ENCODE measurements around the gene USP3. TPM values are rescaled to one million over a fixed set of nuclear protein-coding genes. Genes with fewer than 3 reads are reported as not detected.
"Not testable (repeated sequence)": the region's sequence is repeated elsewhere in the genome, so short reads cannot be mapped to it uniquely, and the experiment has no call there.

Gene USP3
- total RNA-seq, 1 donor from 2014 or later, result 80.0 TPM

- H3K4me1 Mint-ChIP-seq, result peaks cover 52% of the 10 kb centered on the region
Observed at GRCh38 chr15:63519548-63520178, 15.3 kb downstream of the USP3 start.

GRCh38 chr15:63520462-63520861 lies 16.1 kb downstream of the USP3 start:
- not testable (repeated sequence) for H3K4me3 Mint-ChIP-seq; H3K27ac Mint-ChIP-seq (ENCODE audit: unreplicated experiment); DNase-seq (ENCODE audit: low read depth, low spot score); H3K36me3 Mint-ChIP-seq (ENCODE audit: low read depth); H3K9me3 Mint-ChIP-seq; H3K27me3 Mint-ChIP-seq (ENCODE audit: low read depth)
- H3K4me1 Mint-ChIP-seq, result peaks cover 57% of the 10 kb centered on the region

More at GRCh38 chr15:63519548-63520178, 15.3 kb downstream of the USP3 start:
- Mint-ChIP-seq H3K27ac (ENCODE audit: unreplicated experiment) (no peak overlapping the region), H3K9me3 (no peaks in the 10 kb centered on the region), H3K4me3 (no peak overlapping the region), H3K27me3 (ENCODE audit: low read depth) (no peaks in the 10 kb centered on the region), H3K36me3 (ENCODE audit: low read depth) (no peaks in the 10 kb centered on the region)
- no peak for TF ChIP-seq CTCF (conservative IDR thresholded peaks at IDR 0.05)
- DNase-seq (ENCODE audit: low read depth, low spot score), result no peak

GRCh38 chr15:63522225-63522578 lies 17.8 kb downstream of the USP3 start:
- Mint-ChIP-seq H3K4me3 (no peak overlapping the region), H3K27me3 (ENCODE audit: low read depth) (no peaks in the 10 kb centered on the region), H3K9me3 (no peaks in the 10 kb centered on the region), H3K27ac (ENCODE audit: unreplicated experiment) (no peak overlapping the region), H3K36me3 (ENCODE audit: low read depth) (no peaks in the 10 kb centered on the region), H3K4me1 (peaks cover 51% of the 10 kb centered on the region)
- no peak for DNase-seq (ENCODE audit: low read depth, low spot score)
- no peak for TF ChIP-seq CTCF (conservative IDR thresholded peaks at IDR 0.05)

GRCh38 chr15:63523306-63523990 lies 19.1 kb downstream of the USP3 start:
- Mint-ChIP-seq H3K27me3 (ENCODE audit: low read depth) (no peaks in the 10 kb centered on the region), H3K36me3 (ENCODE audit: low read depth) (no peaks in the 10 kb centered on the region), H3K9me3 (no peaks in the 10 kb centered on the region), H3K27ac (ENCODE audit: unreplicated experiment) (no peak overlapping the region), H3K4me1 (peaks cover 51% of the 10 kb centered on the region), H3K4me3 (no peak overlapping the region)
- DNase-seq (ENCODE audit: low read depth, low spot score), result no peak
- no peak for TF ChIP-seq CTCF (conservative IDR thresholded peaks at IDR 0.05)

- Mint-ChIP-seq H3K4me3 (no peak overlapping the region), H3K27me3 (ENCODE audit: low read depth) (no peaks in the 10 kb centered on the region), H3K9me3 (no peaks in the 10 kb centered on the region), H3K4me1 (peaks cover 51% of the 10 kb centered on the region), H3K27ac (ENCODE audit: unreplicated experiment) (peak overlapping the region; percentile 5), H3K36me3 (ENCODE audit: low read depth) (no peaks in the 10 kb centered on the region)
- no peak for TF ChIP-seq CTCF (conservative IDR thresholded peaks at IDR 0.05)
- DNase-seq (ENCODE audit: low read depth, low spot score), result no peak
Observed at GRCh38 chr15:63524316-63525015, 20.1 kb downstream of the USP3 start.

GRCh38 chr15:63526401-63526800 lies 22.0 kb downstream of the USP3 start:
- no peaks in the 10 kb centered on the region for H3K9me3 Mint-ChIP-seq

More at GRCh38 chr15:63526401-63526800, 22.0 kb downstream of the USP3 start:
- TF ChIP-seq CTCF (conservative IDR thresholded peaks at IDR 0.05), result no peak
- Mint-ChIP-seq H3K4me3 (no peak overlapping the region), H3K27me3 (ENCODE audit: low read depth) (no peaks in the 10 kb centered on the region), H3K36me3 (ENCODE audit: low read depth) (peaks cover 3% of the 10 kb centered on the region), H3K4me1 (peaks cover 44% of the 10 kb centered on the region), H3K27ac (ENCODE audit: unreplicated experiment) (peak overlapping the region; percentile 65)
- no peak for DNase-seq (ENCODE audit: low read depth, low spot score)

Data from neural crest cell (in vitro differentiated cells).